ENCODE results near the gene GH2.

GRCh38 chr17:63928172-63928666 lies 46.5 kb upstream of the GH2 start:
- TF ChIP-seq CTCF (conservative IDR thresholded peaks at IDR 0.05; ENCODE audit: low read length) = no peak
- no peak for TF ChIP-seq EZH2phosphoT487 (IDR thresholded peaks at IDR 0.05; ENCODE audit: borderline replicate concordance, low read depth, low read length)

Data from OCI-LY7 (cell line).